Measurements from ENCODE around the gene RESP18.
A peak's percentile ranks its signal among the peaks of the same experiment; 100 is the strongest.

The RESP18 gene

GRCh38 chr2:219291394-219291793 is 41.1 kb downstream of the RESP18 start:
- Histone ChIP-seq H3K79me1 (replicated peaks; ENCODE audit: low read length, poor library complexity, severe bottlenecking) (no peaks in the 10 kb centered on the region), H3K23ac (ENCODE audit: low read length in 2 of 2) (no peak overlapping the region), H3K36me3 (ENCODE audit: control insufficient read depth in 1 of 2, insufficient read depth in 2 of 2, low read depth in 1 of 2, low read length in 2 of 2) (peaks cover 4% of the 10 kb centered on the region in 2 experiments), H3K14ac (ENCODE audit: low read length in 2 of 2) (no peak overlapping the region), H3K27me3 (ENCODE audit: control insufficient read depth in 1 of 2, insufficient read depth in 1 of 2, low read length in 2 of 2) (no peaks in the 10 kb centered on the region), H3K4me3 (ENCODE audit: insufficient read depth in 1 of 2, low read depth in 1 of 2, low read length in 2 of 2) (no peak overlapping the region), H2BK15ac (ENCODE audit: low read depth, poor library complexity, severe bottlenecking) (no peak overlapping the region), H3K4ac (ENCODE audit: low read depth in 1 of 2, low read length in 2 of 2) (no peak overlapping the region), H3K4me1 (ENCODE audit: control insufficient read depth, insufficient read depth, low read depth, low read length) (peaks cover 16% of the 10 kb centered on the region), H4K91ac (ENCODE audit: low read length) (no peak overlapping the region), H3K9ac (ENCODE audit: low read length) (no peak overlapping the region), H3K18ac (ENCODE audit: low read depth in 1 of 2, low read length in 2 of 2) (no peak overlapping the region), H4K8ac (ENCODE audit: low read length) (no peak overlapping the region), H2BK12ac (ENCODE audit: low read length in 2 of 2) (no peak overlapping the region), H2BK5ac (ENCODE audit: low read depth, low read length, poor library complexity, severe bottlenecking) (no peak overlapping the region), H2BK120ac (ENCODE audit: low read depth, low read length) (no peak overlapping the region), H3K27ac (ENCODE audit: low read length, poor library complexity, severe bottlenecking) (no peak overlapping the region), H3K4me2 (ENCODE audit: low read length, poor library complexity, severe bottlenecking) (no peak overlapping the region), H2AK5ac (ENCODE audit: low read length, severe bottlenecking) (no peak overlapping the region), H2AFZ (ENCODE audit: low read depth, low read length) (no peak overlapping the region), H3K9me3 (ENCODE audit: control insufficient read depth, low read length) (no peaks in the 10 kb centered on the region)
- 79% methylated on average over 5 of the region's 7 CpGs for WGBS
- no peak for DNase-seq

- Histone ChIP-seq H2BK12ac (ENCODE audit: low read length in 2 of 2) (no peak overlapping the region), H3K4me2 (ENCODE audit: low read length, poor library complexity, severe bottlenecking) (no peak overlapping the region), H3K23ac (ENCODE audit: low read length in 2 of 2) (no peak overlapping the region), H3K79me1 (replicated peaks; ENCODE audit: low read length, poor library complexity, severe bottlenecking) (no peaks in the 10 kb centered on the region), H3K4me1 (ENCODE audit: control insufficient read depth, insufficient read depth, low read depth, low read length) (peaks cover 20% of the 10 kb centered on the region), H3K4me3 (ENCODE audit: insufficient read depth in 1 of 2, low read depth in 1 of 2, low read length in 2 of 2) (no peak overlapping the region), H3K9me3 (ENCODE audit: control insufficient read depth, low read length) (no peaks in the 10 kb centered on the region), H4K8ac (ENCODE audit: low read length) (no peak overlapping the region), H3K18ac (ENCODE audit: low read depth in 1 of 2, low read length in 2 of 2) (peak overlapping the region in 1 of 2 experiments; percentile 11), H3K27me3 (ENCODE audit: control insufficient read depth in 1 of 2, insufficient read depth in 1 of 2, low read length in 2 of 2) (no peaks in the 10 kb centered on the region), H3K14ac (ENCODE audit: low read length in 2 of 2) (no peak overlapping the region), H2BK15ac (ENCODE audit: low read depth, poor library complexity, severe bottlenecking) (no peak overlapping the region), H2AK5ac (ENCODE audit: low read length, severe bottlenecking) (no peak overlapping the region), H2BK5ac (ENCODE audit: low read depth, low read length, poor library complexity, severe bottlenecking) (no peak overlapping the region), H2AFZ (ENCODE audit: low read depth, low read length) (no peak overlapping the region), H3K4ac (ENCODE audit: low read depth in 1 of 2, low read length in 2 of 2) (no peak overlapping the region), H3K27ac (ENCODE audit: low read length, poor library complexity, severe bottlenecking) (no peak overlapping the region), H3K36me3 (ENCODE audit: control insufficient read depth in 1 of 2, insufficient read depth in 2 of 2, low read depth in 1 of 2, low read length in 2 of 2) (peaks cover 4 to 13% of the 10 kb centered on the region in 2 experiments), H3K9ac (ENCODE audit: low read length) (peak overlapping the region; percentile 75), H2BK120ac (ENCODE audit: low read depth, low read length) (no peak overlapping the region), H4K91ac (ENCODE audit: low read length) (no peak overlapping the region)
- 89% methylated on average over 16 of the region's 16 CpGs for WGBS
- no peak for DNase-seq
Measured at GRCh38 chr2:219290381-219291171, 42.0 kb downstream of the RESP18 start.

- no peak overlapping the region for H2AK5ac ChIP-seq (ENCODE audit: low read length, severe bottlenecking)
- peaks cover 17% of the 10 kb centered on the region for H3K4me1 ChIP-seq (ENCODE audit: control insufficient read depth, insufficient read depth, low read depth, low read length)
- H2BK5ac ChIP-seq (ENCODE audit: low read depth, low read length, poor library complexity, severe bottlenecking) = no peak overlapping the region
- peak overlapping the region; percentile 6 for H2BK15ac ChIP-seq (ENCODE audit: low read depth, poor library complexity, severe bottlenecking)
- no peak overlapping the region for H3K4me2 ChIP-seq (ENCODE audit: low read length, poor library complexity, severe bottlenecking)
- H3K79me1 ChIP-seq (replicated peaks; ENCODE audit: low read length, poor library complexity, severe bottlenecking) = peaks cover 3% of the 10 kb centered on the region
- H3K23ac ChIP-seq (ENCODE audit: low read length in 2 of 2) = no peak overlapping the region
- H4K8ac ChIP-seq (ENCODE audit: low read length) = peak overlapping the region; percentile 14
- peak overlapping the region in 1 of 2 experiments; percentile 54 for H3K4me3 ChIP-seq (ENCODE audit: insufficient read depth in 1 of 2, low read depth in 1 of 2, low read length in 2 of 2)
- peaks cover 9 to 21% of the 10 kb centered on the region in 2 experiments for H3K36me3 ChIP-seq (ENCODE audit: control insufficient read depth in 1 of 2, insufficient read depth in 2 of 2, low read depth in 1 of 2, low read length in 2 of 2)
- no peak overlapping the region for H2BK12ac ChIP-seq (ENCODE audit: low read length in 2 of 2)
- no peak overlapping the region for H3K4ac ChIP-seq (ENCODE audit: low read depth in 1 of 2, low read length in 2 of 2)
- H3K9ac ChIP-seq (ENCODE audit: low read length) = peak overlapping the region; percentile 75
- H4K91ac ChIP-seq (ENCODE audit: low read length) = no peak overlapping the region
- H3K27me3 ChIP-seq (ENCODE audit: control insufficient read depth in 1 of 2, insufficient read depth in 1 of 2, low read length in 2 of 2) = no peaks in the 10 kb centered on the region
- DNase-seq = peak; percentile 73
- 90% methylated on average over 10 of the region's 16 CpGs for WGBS
- H2BK120ac ChIP-seq (ENCODE audit: low read depth, low read length) = no peak overlapping the region
- no peak overlapping the region for H3K14ac ChIP-seq (ENCODE audit: low read length in 2 of 2)
- H3K18ac ChIP-seq (ENCODE audit: low read depth in 1 of 2, low read length in 2 of 2) = no peak overlapping the region
- no peak overlapping the region for H3K27ac ChIP-seq (ENCODE audit: low read length, poor library complexity, severe bottlenecking)
- H2AFZ ChIP-seq (ENCODE audit: low read depth, low read length) = no peak overlapping the region
- H3K9me3 ChIP-seq (ENCODE audit: control insufficient read depth, low read length) = no peaks in the 10 kb centered on the region
Measured at GRCh38 chr2:219289537-219290361, 42.8 kb downstream of the RESP18 start.

DNA sequence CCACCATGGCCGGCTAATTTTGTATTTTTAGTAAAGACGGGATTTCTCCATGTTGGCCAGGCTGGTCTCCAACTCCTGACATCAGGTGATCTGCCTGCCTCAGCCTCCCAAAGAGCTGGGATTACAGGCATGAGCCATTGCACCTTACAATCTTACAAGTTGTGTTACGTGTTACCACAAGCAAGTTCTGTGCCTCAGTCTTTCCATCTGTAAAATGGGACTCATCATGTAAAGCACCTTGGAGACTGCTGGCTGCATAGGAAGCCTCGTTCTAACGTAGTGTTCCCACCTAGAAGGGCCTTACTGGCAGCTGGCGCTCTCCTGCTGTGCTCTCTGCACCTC is 43.4 kb downstream of the RESP18 start:
- H2BK5ac ChIP-seq (ENCODE audit: low read depth, low read length, poor library complexity, severe bottlenecking) = no peak overlapping the region
- no peak overlapping the region for H2BK12ac ChIP-seq (ENCODE audit: low read length in 2 of 2)
- peak overlapping the region in 1 of 2 experiments; percentile 54 for H3K4me3 ChIP-seq (ENCODE audit: insufficient read depth in 1 of 2, low read depth in 1 of 2, low read length in 2 of 2)
- no peaks in the 10 kb centered on the region for H3K27me3 ChIP-seq (ENCODE audit: control insufficient read depth in 1 of 2, insufficient read depth in 1 of 2, low read length in 2 of 2)
- H3K4me1 ChIP-seq (ENCODE audit: control insufficient read depth, insufficient read depth, low read depth, low read length) = peaks cover 15% of the 10 kb centered on the region
- H3K4me2 ChIP-seq (ENCODE audit: low read length, poor library complexity, severe bottlenecking) = no peak overlapping the region
- 84% methylated on average over 6 of the region's 6 CpGs for WGBS
- no peaks in the 10 kb centered on the region for H3K9me3 ChIP-seq (ENCODE audit: control insufficient read depth, low read length)
- H2AK5ac ChIP-seq (ENCODE audit: low read length, severe bottlenecking) = no peak overlapping the region
- H3K27ac ChIP-seq (ENCODE audit: low read length, poor library complexity, severe bottlenecking) = no peak overlapping the region
- H3K79me1 ChIP-seq (replicated peaks; ENCODE audit: low read length, poor library complexity, severe bottlenecking) = peaks cover 7% of the 10 kb centered on the region
- no peak overlapping the region for H4K91ac ChIP-seq (ENCODE audit: low read length)
- no peak overlapping the region for H2AFZ ChIP-seq (ENCODE audit: low read depth, low read length)
- H3K18ac ChIP-seq (ENCODE audit: low read depth in 1 of 2, low read length in 2 of 2) = no peak overlapping the region
- no peak overlapping the region for H4K8ac ChIP-seq (ENCODE audit: low read length)
- H2BK120ac ChIP-seq (ENCODE audit: low read depth, low read length) = no peak overlapping the region
- DNase-seq = no peak
- no peak overlapping the region for H3K23ac ChIP-seq (ENCODE audit: low read length in 2 of 2)
- H3K4ac ChIP-seq (ENCODE audit: low read depth in 1 of 2, low read length in 2 of 2) = no peak overlapping the region
- H2BK15ac ChIP-seq (ENCODE audit: low read depth, poor library complexity, severe bottlenecking) = no peak overlapping the region
- H3K36me3 ChIP-seq (ENCODE audit: control insufficient read depth in 1 of 2, insufficient read depth in 2 of 2, low read depth in 1 of 2, low read length in 2 of 2) = peaks cover 15 to 27% of the 10 kb centered on the region in 2 experiments
- H3K14ac ChIP-seq (ENCODE audit: low read length in 2 of 2) = no peak overlapping the region
- H3K9ac ChIP-seq (ENCODE audit: low read length) = peak overlapping the region; percentile 75

Measured in mesenchymal stem cell (in vitro differentiated cells and primary cell).